DOHH2 (cell line): ENCODE results near the gene ANKHD1.
A peak's percentile ranks its signal among the peaks of the same experiment; 100 is the strongest.

Experiments used
- H3F3A ChIP-seq: fragments of 200-600 bp; sonication (generic), shearing (Covaris generic); 2 replicates; pipeline ENCODE4 v1.6.0; 2016; ENCODE audit warnings: antibody characterized with exemption, mild to moderate bottlenecking; ENCODE audit not compliant: control insufficient read depth, insufficient read depth
- H3K27ac ChIP-seq: fragments of 200-600 bp; sonication (generic); 2 replicates; pipeline ENCODE4 v1.5.1; 2014; ENCODE audit warnings: low read depth, mild to moderate bottlenecking, low read length, moderate library complexity
- H3K27me3 ChIP-seq: fragments of 200-600 bp; sonication (generic); 2 replicates; pipeline ENCODE4 v1.6.1; 2014; ENCODE audit warnings: mild to moderate bottlenecking, low read length, mixed read lengths; ENCODE audit not compliant: control insufficient read depth
- H3K36me3 ChIP-seq: fragments of 200-600 bp; sonication (generic); 2 replicates; pipeline ENCODE4 v1.6.1; 2014; ENCODE audit warnings: mild to moderate bottlenecking, low read length, moderate library complexity, mixed read lengths; ENCODE audit not compliant: control insufficient read depth
- H3K4me1 ChIP-seq: fragments of 200-600 bp; sonication (generic); 2 replicates; pipeline ENCODE4 v1.6.1; 2014; ENCODE audit warnings: mild to moderate bottlenecking, low read length, mixed read lengths; ENCODE audit not compliant: control insufficient read depth
- H3K4me2 ChIP-seq: fragments of 200-600 bp; sonication (generic); 2 replicates; pipeline ENCODE4 v1.6.0; 2014; ENCODE audit warnings: mild to moderate bottlenecking, low read length, moderate library complexity
- H3K4me3 ChIP-seq: fragments of 200-600 bp; sonication (generic); 2 replicates; pipeline ENCODE4 v1.5.1; 2014; ENCODE audit warnings: mild to moderate bottlenecking, low read length, mixed read lengths
- H3K79me2 ChIP-seq: fragments of 200-600 bp; sonication (generic); 2 replicates; pipeline ENCODE4 v1.6.1; 2014; ENCODE audit warnings: mild to moderate bottlenecking, low read length, mixed read lengths; ENCODE audit not compliant: control insufficient read depth
- H3K9me2 ChIP-seq: fragments of 200-600 bp; sonication (generic); replicated peaks from 2 replicates; pipeline ENCODE4 v1.6.1; 2014; ENCODE audit warnings: mild to moderate bottlenecking, low read length, mixed read lengths; ENCODE audit not compliant: control insufficient read depth
- H3K9me3 ChIP-seq: fragments of 200-600 bp; sonication (generic); 2 replicates; pipeline ENCODE4 v1.6.1; 2014; ENCODE audit warnings: antibody characterized with exemption, low read length, mixed read lengths; ENCODE audit not compliant: control insufficient read depth, insufficient read depth
- H4K20me1 ChIP-seq: fragments of 200-600 bp; sonication (generic); 2 replicates; pipeline ENCODE4 v1.6.0; 2014; ENCODE audit warnings: low read depth, mild to moderate bottlenecking, antibody characterized with exemption, low read length, moderate library complexity; ENCODE audit not compliant: control insufficient read depth, insufficient read depth
- CTCF ChIP-seq: fragments of 200-600 bp; sonication (generic); IDR thresholded peaks from one replicate; pipeline ENCODE4 v1.5.1; 2014; ENCODE audit warnings: antibody characterized with exemption, mild to moderate bottlenecking, low read depth, low read length; ENCODE audit not compliant: poor library complexity, severe bottlenecking
- EZH2phosphoT487 ChIP-seq: fragments of 200-600 bp; sonication (generic); IDR thresholded peaks from 2 replicates; pipeline ENCODE4 v1.6.1; 2017; ENCODE audit warnings: borderline replicate concordance, mild to moderate bottlenecking, antibody characterized with exemption, low read length, moderate library complexity, mixed read lengths

ANKHD1 gene

GRCh38 chr5:140565780-140566095 is 164.1 kb downstream of the ANKHD1 start:
- H3F3A ChIP-seq, result no peaks in the 10 kb centered on the region
- peaks cover 41% of the 10 kb centered on the region for H3K36me3 ChIP-seq
- H3K27me3 ChIP-seq, result no peaks in the 10 kb centered on the region
- H3K27ac ChIP-seq, result no peak overlapping the region
- peaks cover 23% of the 10 kb centered on the region for H3K4me1 ChIP-seq
- no peaks in the 10 kb centered on the region for H3K9me2 ChIP-seq
- H3K4me2 ChIP-seq, result peak overlapping the region; percentile 92
- no peaks in the 10 kb centered on the region for H4K20me1 ChIP-seq
- TF ChIP-seq CTCF, result no peak
- TF ChIP-seq EZH2phosphoT487, result no peak
- H3K79me2 ChIP-seq, result peaks cover 35% of the 10 kb centered on the region
- H3K9me3 ChIP-seq, result no peaks in the 10 kb centered on the region
- H3K4me3 ChIP-seq, result peak overlapping the region; percentile 94

- Histone ChIP-seq H3K79me2 (peaks cover 35% of the 10 kb centered on the region), H3F3A (no peaks in the 10 kb centered on the region), H3K27me3 (no peaks in the 10 kb centered on the region), H3K36me3 (peaks cover 41% of the 10 kb centered on the region), H3K9me3 (no peaks in the 10 kb centered on the region), H3K4me2 (peak overlapping the region; percentile 92; the same call in 1 of the 2 replicates), H3K9me2 (no peaks in the 10 kb centered on the region), H3K4me1 (peaks cover 23% of the 10 kb centered on the region), H3K4me3 (no peak overlapping the region), H4K20me1 (no peaks in the 10 kb centered on the region), H3K27ac (no peak overlapping the region)
- TF ChIP-seq CTCF (no peak), EZH2phosphoT487 (no peak)
Measured at GRCh38 chr5:140566665-140567064, 165.0 kb downstream of the ANKHD1 start.

GRCh38 chr5:140567136-140567818 is 165.6 kb downstream of the ANKHD1 start:
- Histone ChIP-seq H3K4me3 (no peak overlapping the region), H3K36me3 (peaks cover 41% of the 10 kb centered on the region), H3F3A (no peaks in the 10 kb centered on the region), H3K9me2 (no peaks in the 10 kb centered on the region), H4K20me1 (no peaks in the 10 kb centered on the region), H3K4me1 (peaks cover 23% of the 10 kb centered on the region), H3K4me2 (0 out of 2 replicates have a peak overlapping the region, but pooled peaks have one; percentile 92), H3K9me3 (no peaks in the 10 kb centered on the region), H3K27me3 (no peaks in the 10 kb centered on the region), H3K79me2 (peaks cover 35% of the 10 kb centered on the region), H3K27ac (no peak overlapping the region)
- TF ChIP-seq EZH2phosphoT487 (no peak), CTCF (no peak)
